Measurements from ENCODE around the gene SLK.

DNA sequence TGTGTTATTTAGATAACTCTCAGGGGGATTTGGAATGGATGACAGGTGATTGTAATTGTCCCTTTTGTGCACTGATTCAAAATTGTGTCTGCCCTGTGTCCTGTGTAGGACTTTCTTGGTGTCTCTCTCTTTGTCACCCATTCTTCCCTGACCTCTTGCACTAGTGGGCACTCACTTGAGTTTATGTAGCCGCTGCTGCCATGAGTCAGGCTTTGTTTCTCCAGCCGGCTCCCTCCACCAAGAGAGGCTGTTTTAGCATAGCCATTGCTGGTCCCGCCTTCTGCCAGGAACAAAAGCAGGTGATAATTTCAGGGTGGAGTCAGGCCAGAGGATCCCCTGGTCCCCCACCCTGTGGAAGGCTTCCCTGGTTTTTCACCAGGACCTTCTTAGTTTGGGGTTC lies 110.3 kb downstream of the SLK start:
- TF ChIP-seq EZH2 (IDR thresholded peaks at IDR 0.05; ENCODE audit: borderline replicate concordance, low read length): no peak
- TF ChIP-seq, protein P1, sequence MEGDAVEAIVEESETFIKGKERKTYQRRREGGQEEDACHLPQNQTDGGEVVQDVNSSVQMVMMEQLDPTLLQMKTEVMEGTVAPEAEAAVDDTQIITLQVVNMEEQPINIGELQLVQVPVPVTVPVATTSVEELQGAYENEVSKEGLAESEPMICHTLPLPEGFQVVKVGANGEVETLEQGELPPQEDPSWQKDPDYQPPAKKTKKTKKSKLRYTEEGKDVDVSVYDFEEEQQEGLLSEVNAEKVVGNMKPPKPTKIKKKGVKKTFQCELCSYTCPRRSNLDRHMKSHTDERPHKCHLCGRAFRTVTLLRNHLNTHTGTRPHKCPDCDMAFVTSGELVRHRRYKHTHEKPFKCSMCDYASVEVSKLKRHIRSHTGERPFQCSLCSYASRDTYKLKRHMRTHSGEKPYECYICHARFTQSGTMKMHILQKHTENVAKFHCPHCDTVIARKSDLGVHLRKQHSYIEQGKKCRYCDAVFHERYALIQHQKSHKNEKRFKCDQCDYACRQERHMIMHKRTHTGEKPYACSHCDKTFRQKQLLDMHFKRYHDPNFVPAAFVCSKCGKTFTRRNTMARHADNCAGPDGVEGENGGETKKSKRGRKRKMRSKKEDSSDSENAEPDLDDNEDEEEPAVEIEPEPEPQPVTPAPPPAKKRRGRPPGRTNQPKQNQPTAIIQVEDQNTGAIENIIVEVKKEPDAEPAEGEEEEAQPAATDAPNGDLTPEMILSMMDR (conservative IDR thresholded peaks at IDR 0.05 in 1 of 2, IDR thresholded peaks at IDR 0.05 in 1 of 2; ENCODE audit: extremely low read depth in 1 of 2, insufficient read depth in 1 of 2, low read depth in 1 of 2, low read length in 2 of 2): no peak
